ENCODE data around the gene OTOS. TPM values are rescaled to one million over a fixed set of nuclear protein-coding genes. Genes with fewer than 3 reads are reported as not detected.

The OTOS gene
- total RNA-seq, 4 donors from 2014 or later, result not detected

- TF ChIP-seq, protein P1, sequence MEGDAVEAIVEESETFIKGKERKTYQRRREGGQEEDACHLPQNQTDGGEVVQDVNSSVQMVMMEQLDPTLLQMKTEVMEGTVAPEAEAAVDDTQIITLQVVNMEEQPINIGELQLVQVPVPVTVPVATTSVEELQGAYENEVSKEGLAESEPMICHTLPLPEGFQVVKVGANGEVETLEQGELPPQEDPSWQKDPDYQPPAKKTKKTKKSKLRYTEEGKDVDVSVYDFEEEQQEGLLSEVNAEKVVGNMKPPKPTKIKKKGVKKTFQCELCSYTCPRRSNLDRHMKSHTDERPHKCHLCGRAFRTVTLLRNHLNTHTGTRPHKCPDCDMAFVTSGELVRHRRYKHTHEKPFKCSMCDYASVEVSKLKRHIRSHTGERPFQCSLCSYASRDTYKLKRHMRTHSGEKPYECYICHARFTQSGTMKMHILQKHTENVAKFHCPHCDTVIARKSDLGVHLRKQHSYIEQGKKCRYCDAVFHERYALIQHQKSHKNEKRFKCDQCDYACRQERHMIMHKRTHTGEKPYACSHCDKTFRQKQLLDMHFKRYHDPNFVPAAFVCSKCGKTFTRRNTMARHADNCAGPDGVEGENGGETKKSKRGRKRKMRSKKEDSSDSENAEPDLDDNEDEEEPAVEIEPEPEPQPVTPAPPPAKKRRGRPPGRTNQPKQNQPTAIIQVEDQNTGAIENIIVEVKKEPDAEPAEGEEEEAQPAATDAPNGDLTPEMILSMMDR (IDR thresholded peaks at IDR 0.05; ENCODE audit: low read depth), result no peak
These were observed 51.2 kb downstream of the OTOS start for GRCh38 chr2:240089306-240089705.

Other genes starting within 250 kb of the OTOS start
- gene NDUFA10, start 115.3 kb downstream of the OTOS start, total RNA-seq, result 100 to 1,000 TPM in 1 of 4 donors, 10 to 100 TPM in 3; 53.6 to 141 (median 87.8) TPM
- gene OR6B2, start 110.2 kb downstream of the OTOS start, total RNA-seq, result not detected
- gene OR6B3, start 87.1 kb downstream of the OTOS start, total RNA-seq, result not detected
- gene COPS9, start 4.4 kb downstream of the OTOS start, total RNA-seq, result 100 to 1,000 TPM in 3 of 4 donors, 10 to 100 TPM in 1; 65.4 to 243 (median 149) TPM

Data from subcutaneous adipose tissue (tissue), 4 donors.